ENCODE measurements around the gene GUCD1. TPM values are rescaled to one million over a fixed set of nuclear protein-coding genes. Genes with fewer than 3 reads are reported as not detected.

The GUCD1 gene
- total RNA-seq, 3 donors from 2014 or later (not counting 1 experiment from before 2014, with no cell fraction given) = 76.9 to 102 (median 94.9) TPM

DNA sequence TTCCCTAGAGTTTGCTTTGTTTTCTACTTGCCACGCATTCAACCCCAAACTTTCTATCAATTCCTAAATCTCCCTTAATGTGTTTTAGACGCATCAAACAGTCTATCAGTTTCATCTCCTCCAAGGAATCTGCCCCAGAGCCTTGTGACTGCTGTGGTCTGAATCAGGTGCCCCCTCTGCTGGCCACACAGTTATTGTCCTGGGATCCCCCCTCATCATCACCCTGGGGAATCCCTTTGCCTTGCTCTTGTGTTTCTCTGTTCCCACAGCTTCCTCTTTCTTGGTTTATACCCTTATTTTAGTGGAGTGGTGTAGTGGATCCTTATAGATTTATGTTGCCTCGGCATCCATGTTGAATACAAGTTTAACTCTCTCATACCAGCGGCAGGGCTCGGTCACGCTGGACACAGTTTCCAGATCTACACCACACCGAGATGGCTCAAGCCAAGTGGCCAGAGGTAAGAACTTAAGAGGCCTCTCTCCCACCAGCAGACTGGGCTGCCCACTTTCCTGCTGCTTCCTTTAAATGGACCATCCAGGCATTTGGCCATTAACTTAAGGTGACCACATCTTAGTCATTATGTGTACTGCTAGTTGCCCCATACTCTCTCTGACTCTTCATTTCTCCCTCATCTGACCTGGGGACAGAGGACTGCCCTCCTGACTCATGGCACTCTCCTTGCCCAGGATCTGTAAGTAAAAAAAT lies 51.6 kb downstream of the GUCD1 start:
- H3K27me3 Mint-ChIP-seq (ENCODE audit: low read depth in 2 of 2) = peaks cover 0 to 3% of the 10 kb centered on the region in 2 donors
- Histone ChIP-seq H3K4me1 (ENCODE audit: control insufficient read depth, insufficient read depth, low read length) (peaks cover 18% of the 10 kb centered on the region), H3K9me3 (ENCODE audit: control insufficient read depth, insufficient read depth, low read length) (no peaks in the 10 kb centered on the region), H3K4me3 (ENCODE audit: low read length) (no peak overlapping the region), H3K36me3 (ENCODE audit: control insufficient read depth, insufficient read depth, low read length) (no peaks in the 10 kb centered on the region), H3K27me3 (ENCODE audit: control insufficient read depth, insufficient read depth, low read length) (no peaks in the 10 kb centered on the region), H3K27ac (ENCODE audit: low read length) (no peak overlapping the region)
- H3K4me3 Mint-ChIP-seq = no peak overlapping the region
- peak overlapping the region in 1 of 2 donors; percentile 3 for H3K27ac Mint-ChIP-seq
- 77% methylated on average over 6 of the region's 7 CpGs for WGBS (ENCODE audit: insufficient coverage)
- H3K4me1 Mint-ChIP-seq = peaks cover 10 to 11% of the 10 kb centered on the region in 2 donors
- TF ChIP-seq, protein P1, sequence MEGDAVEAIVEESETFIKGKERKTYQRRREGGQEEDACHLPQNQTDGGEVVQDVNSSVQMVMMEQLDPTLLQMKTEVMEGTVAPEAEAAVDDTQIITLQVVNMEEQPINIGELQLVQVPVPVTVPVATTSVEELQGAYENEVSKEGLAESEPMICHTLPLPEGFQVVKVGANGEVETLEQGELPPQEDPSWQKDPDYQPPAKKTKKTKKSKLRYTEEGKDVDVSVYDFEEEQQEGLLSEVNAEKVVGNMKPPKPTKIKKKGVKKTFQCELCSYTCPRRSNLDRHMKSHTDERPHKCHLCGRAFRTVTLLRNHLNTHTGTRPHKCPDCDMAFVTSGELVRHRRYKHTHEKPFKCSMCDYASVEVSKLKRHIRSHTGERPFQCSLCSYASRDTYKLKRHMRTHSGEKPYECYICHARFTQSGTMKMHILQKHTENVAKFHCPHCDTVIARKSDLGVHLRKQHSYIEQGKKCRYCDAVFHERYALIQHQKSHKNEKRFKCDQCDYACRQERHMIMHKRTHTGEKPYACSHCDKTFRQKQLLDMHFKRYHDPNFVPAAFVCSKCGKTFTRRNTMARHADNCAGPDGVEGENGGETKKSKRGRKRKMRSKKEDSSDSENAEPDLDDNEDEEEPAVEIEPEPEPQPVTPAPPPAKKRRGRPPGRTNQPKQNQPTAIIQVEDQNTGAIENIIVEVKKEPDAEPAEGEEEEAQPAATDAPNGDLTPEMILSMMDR (IDR thresholded peaks at IDR 0.05) = peak; percentile 41
- no peaks in the 10 kb centered on the region for H3K9me3 Mint-ChIP-seq
- ATAC-seq (peak; percentile 81 to 88 (median 86)), DNase-seq (peak; percentile 43 to 80)
- intact Hi-C loops (cut with micrococcal nuclease) = loop anchor here (2.0 kb wide), 1 partner anchor 80 kb away; no protein-coding TSS in a partner anchor
- H3K36me3 Mint-ChIP-seq = no peaks in the 10 kb centered on the region

DNA sequence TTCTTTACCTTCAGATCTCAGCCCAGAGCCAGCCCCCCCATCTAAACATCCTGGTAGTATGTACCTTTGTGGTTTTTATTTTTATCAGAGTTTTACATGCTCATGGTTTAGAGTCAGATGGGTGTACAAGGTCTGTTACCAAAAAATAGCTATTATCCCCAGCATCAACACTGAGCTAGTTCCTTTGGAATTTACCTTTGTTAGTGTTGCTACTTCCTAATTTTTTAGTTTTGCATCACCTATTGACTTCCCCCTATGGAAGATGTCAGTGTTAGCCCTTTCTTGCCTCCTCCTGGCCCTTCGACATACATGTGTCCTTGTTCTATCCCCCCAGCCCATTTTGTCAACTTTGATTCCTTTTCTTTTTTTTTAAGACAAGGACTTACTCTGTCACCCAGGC lies 52.4 kb downstream of the GUCD1 start:
- Mint-ChIP-seq H3K27me3 (ENCODE audit: low read depth in 2 of 2) (peaks cover 0 to 3% of the 10 kb centered on the region in 2 donors), H3K36me3 (no peaks in the 10 kb centered on the region), H3K27ac (no peak overlapping the region), H3K9me3 (no peaks in the 10 kb centered on the region), H3K4me3 (no peak overlapping the region), H3K4me1 (peaks cover 17 to 18% of the 10 kb centered on the region in 2 donors)
- DNase-seq = no peak
- Histone ChIP-seq H3K4me1 (ENCODE audit: control insufficient read depth, insufficient read depth, low read length) (peaks cover 26% of the 10 kb centered on the region), H3K4me3 (ENCODE audit: low read length) (no peak overlapping the region), H3K27ac (ENCODE audit: low read length) (no peak overlapping the region), H3K9me3 (ENCODE audit: control insufficient read depth, insufficient read depth, low read length) (no peaks in the 10 kb centered on the region), H3K36me3 (ENCODE audit: control insufficient read depth, insufficient read depth, low read length) (no peaks in the 10 kb centered on the region), H3K27me3 (ENCODE audit: control insufficient read depth, insufficient read depth, low read length) (no peaks in the 10 kb centered on the region)
- no peak for ATAC-seq
- TF ChIP-seq, protein P1 (IDR thresholded peaks at IDR 0.05) = no peak
- WGBS (ENCODE audit: insufficient coverage) = 82% methylated on average over 1 of the region's 1 CpG
- intact Hi-C loops (cut with micrococcal nuclease) = loop anchor here (2.0 kb wide), 1 partner anchor 80 kb away; no protein-coding TSS in a partner anchor

DNA sequence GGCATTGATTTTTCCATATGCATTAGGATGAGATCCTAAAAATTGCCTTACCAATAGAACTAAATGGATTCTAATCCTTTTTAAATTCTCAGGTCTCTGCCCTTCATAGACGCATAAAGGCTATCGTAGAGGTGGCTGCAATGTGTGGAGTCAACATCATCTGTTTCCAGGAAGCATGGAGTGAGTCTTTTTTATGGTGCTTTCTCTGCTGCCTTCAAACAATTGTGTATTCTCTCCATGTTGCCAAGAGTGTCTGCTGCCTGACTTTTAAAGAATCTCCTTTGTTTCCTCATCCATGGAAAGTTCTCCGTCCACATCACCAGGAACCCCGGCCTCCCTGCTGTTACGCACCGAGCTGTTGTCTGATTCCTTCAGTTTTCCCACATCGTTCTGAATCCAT lies 52.9 kb downstream of the GUCD1 start:
- H3K9me3 Mint-ChIP-seq = no peaks in the 10 kb centered on the region
- H3K36me3 Mint-ChIP-seq = no peaks in the 10 kb centered on the region
- no peak overlapping the region for H3K4me3 Mint-ChIP-seq
- no peaks in the 10 kb centered on the region for H3K27me3 ChIP-seq (ENCODE audit: control insufficient read depth, insufficient read depth, low read length)
- 97% methylated on average over 7 of the region's 7 CpGs for WGBS (ENCODE audit: insufficient coverage)
- H3K4me3 ChIP-seq (ENCODE audit: low read length) = no peak overlapping the region
- intact Hi-C loops (cut with micrococcal nuclease) = loop anchor here (2.0 kb wide), 1 partner anchor 79 kb away; no protein-coding TSS in a partner anchor
- no peaks in the 10 kb centered on the region for H3K36me3 ChIP-seq (ENCODE audit: control insufficient read depth, insufficient read depth, low read length)
- no peaks in the 10 kb centered on the region for H3K9me3 ChIP-seq (ENCODE audit: control insufficient read depth, insufficient read depth, low read length)
- peaks cover 24% of the 10 kb centered on the region for H3K4me1 ChIP-seq (ENCODE audit: control insufficient read depth, insufficient read depth, low read length)
- H3K27ac Mint-ChIP-seq = no peak overlapping the region
- peaks cover 18 to 19% of the 10 kb centered on the region in 2 donors for H3K4me1 Mint-ChIP-seq
- peaks cover 0 to 3% of the 10 kb centered on the region in 2 donors for H3K27me3 Mint-ChIP-seq (ENCODE audit: low read depth in 2 of 2)
- no peak for DNase-seq
- H3K27ac ChIP-seq (ENCODE audit: low read length) = no peak overlapping the region
- TF ChIP-seq, protein P1 (IDR thresholded peaks at IDR 0.05) = no peak
- ATAC-seq = no peak

Measured in natural killer cell (primary cell).